HEK293 (cell line): Measurements from ENCODE around the gene REV3L.

Source experiments
- CTCF ChIA-PET: fragments of 350-600 bp; formaldehyde crosslinking; extraction: SDS; loops from one replicate; lab custom pipeline; 2021; ENCODE audit warnings: antibody characterized with exemption; lab: Yijun Ruan, JAX
- POLR2A ChIA-PET: fragments of 300-600 bp; formaldehyde crosslinking; extraction: SDS; loops from one replicate; lab custom pipeline; 2020; ENCODE audit warnings: antibody characterized with exemption, inconsistent platforms; lab: Yijun Ruan, JAX
- H3K27ac ChIP-seq: fragments of 200-500 bp; sonication (Bioruptor generic); 2 replicates; pipeline ENCODE4 v1.5.1; 2014; ENCODE audit warnings: low read depth, low read length, control low read depth, inconsistent platforms; ENCODE audit errors: extremely low read depth
- H3K36me3 ChIP-seq, 2 experiments: fragments of 200-500 bp in 1 of 2; sonication (Bioruptor generic) in 1 of 2; 1 replicate in 1 of 2; 2 replicates in 1 of 2; pipeline ENCODE4 v1.5.1; 2014 to 2017; ENCODE audit warnings: inconsistent platforms in 2 of 2, low read length in 2 of 2; ENCODE audit not compliant: control insufficient read depth in 2 of 2, insufficient read depth in 1 of 2
- H3K4me1 ChIP-seq: fragments of 200-500 bp; sonication (Bioruptor generic); 2 replicates; pipeline ENCODE4 v1.5.1; 2014; ENCODE audit warnings: mild to moderate bottlenecking, low read length, inconsistent platforms; ENCODE audit not compliant: control insufficient read depth, insufficient read depth
- H3K4me3 ChIP-seq: 2 replicates; pipeline ENCODE4 v1.5.1; 2011; ENCODE audit warnings: low read depth, mild to moderate bottlenecking, control low read depth, low read length, moderate library complexity
- H3K9me3 ChIP-seq: fragments of 200-500 bp; sonication (Bioruptor generic); 2 replicates; pipeline ENCODE4 v1.5.1; 2014; ENCODE audit warnings: low read depth, low read length, inconsistent platforms; ENCODE audit not compliant: control insufficient read depth, insufficient read depth
- GFI1B ChIP-seq: fragments of 450-650 bp; formaldehyde crosslinking; IDR thresholded peaks from 2 replicates; pipeline ENCODE4 v1.5.1; 2016; ENCODE audit warnings: missing biosample characterization, missing genetic modification characterization
- HOXC10 ChIP-seq: sonication (generic); formaldehyde crosslinking; IDR thresholded peaks from 2 replicates; pipeline ENCODE4 v1.8.1; 2023; ENCODE audit warnings: mild to moderate bottlenecking, missing genetic modification reagents
- KLF10 ChIP-seq: fragments of 450-650 bp; IDR thresholded peaks from 2 replicates; pipeline ENCODE4 v1.5.1; 2018; ENCODE audit warnings: missing biosample characterization, mild to moderate bottlenecking, missing genetic modification characterization
- PBX3 ChIP-seq: sonication (generic); formaldehyde crosslinking; IDR thresholded peaks from 2 replicates; pipeline ENCODE4 v1.8.1; 2022; ENCODE audit warnings: mild to moderate bottlenecking, moderate library complexity, missing genetic modification reagents
- PRDM1 ChIP-seq: fragments of 450-650 bp; formaldehyde crosslinking; IDR thresholded peaks from 2 replicates; pipeline ENCODE4; 2016; ENCODE audit warnings: missing biosample characterization, missing genetic modification characterization
- REPIN1 ChIP-seq: fragments of 450-650 bp; formaldehyde crosslinking; IDR thresholded peaks from 2 replicates; pipeline ENCODE4 v1.5.1; 2017; ENCODE audit warnings: missing biosample characterization, missing genetic modification characterization, low read depth
- REST ChIP-seq: fragments of 450-650 bp; formaldehyde crosslinking; IDR thresholded peaks from 2 replicates; pipeline ENCODE4 v1.5.1; 2016; ENCODE audit warnings: missing biosample characterization, missing genetic modification characterization
- ZBTB20 ChIP-seq: fragments of 450-650 bp; formaldehyde crosslinking; IDR thresholded peaks from 2 replicates; pipeline ENCODE4 v1.5.1; 2016; ENCODE audit warnings: missing biosample characterization, missing genetic modification characterization
- ZEB2 ChIP-seq: fragments of 450-650 bp; formaldehyde crosslinking; IDR thresholded peaks from 2 replicates; pipeline ENCODE4 v1.5.1; 2016; ENCODE audit warnings: missing biosample characterization, missing genetic modification characterization
- ZFP37 ChIP-seq: fragments of 450-650 bp; formaldehyde crosslinking; IDR thresholded peaks from 2 replicates; pipeline ENCODE4 v1.5.1; 2016; ENCODE audit warnings: missing biosample characterization, missing genetic modification characterization
- ZNF138 ChIP-seq: fragments of 450-650 bp; formaldehyde crosslinking; IDR thresholded peaks from 2 replicates; pipeline ENCODE4 v1.5.1; 2016; ENCODE audit warnings: missing biosample characterization, missing genetic modification characterization, borderline replicate concordance
- ZNF155 ChIP-seq: fragments of 450-650 bp; formaldehyde crosslinking; IDR thresholded peaks from 2 replicates; pipeline ENCODE4 v1.5.1; 2016; ENCODE audit warnings: missing biosample characterization, missing genetic modification characterization
- ZNF202 ChIP-seq: fragments of 450-650 bp; formaldehyde crosslinking; IDR thresholded peaks from 2 replicates; pipeline ENCODE4 v1.5.1; 2016; ENCODE audit warnings: missing biosample characterization, missing genetic modification characterization, borderline replicate concordance
- ZNF24 ChIP-seq: fragments of 450-650 bp; formaldehyde crosslinking; IDR thresholded peaks from 2 replicates; pipeline ENCODE4 v1.5.1; 2016; ENCODE audit warnings: missing biosample characterization, missing genetic modification characterization
- ZNF37A ChIP-seq: fragments of 450-650 bp; IDR thresholded peaks from 2 replicates; pipeline ENCODE4 v1.5.1; 2018; ENCODE audit warnings: missing biosample characterization, missing genetic modification characterization
- ZNF398 ChIP-seq: fragments of 450-650 bp; formaldehyde crosslinking; IDR thresholded peaks from 2 replicates; pipeline ENCODE4 v1.5.1; 2017; ENCODE audit warnings: missing biosample characterization, missing genetic modification characterization
- ZNF423 ChIP-seq: fragments of 450-650 bp; formaldehyde crosslinking; IDR thresholded peaks from 2 replicates; pipeline ENCODE4 v1.5.1; 2016; ENCODE audit warnings: missing biosample characterization, missing genetic modification characterization
- ZNF521 ChIP-seq: fragments of 450-650 bp; formaldehyde crosslinking; IDR thresholded peaks from 2 replicates; pipeline ENCODE4 v1.5.1; 2017; ENCODE audit warnings: missing biosample characterization, mild to moderate bottlenecking, missing genetic modification characterization
- ZNF610 ChIP-seq: fragments of 450-650 bp; formaldehyde crosslinking; IDR thresholded peaks from 2 replicates; pipeline ENCODE4 v1.5.1; 2016; ENCODE audit warnings: missing biosample characterization, missing genetic modification characterization, borderline replicate concordance
- ZNF704 ChIP-seq: fragments of 450-650 bp; formaldehyde crosslinking; IDR thresholded peaks from 2 replicates; pipeline ENCODE4 v1.5.1; 2016; ENCODE audit warnings: missing biosample characterization, missing genetic modification characterization
- ZNF792 ChIP-seq: fragments of 450-650 bp; formaldehyde crosslinking; IDR thresholded peaks from 2 replicates; pipeline ENCODE4 v1.5.1; 2016; ENCODE audit warnings: missing biosample characterization, missing genetic modification characterization
- ZSCAN16 ChIP-seq: fragments of 450-650 bp; formaldehyde crosslinking; IDR thresholded peaks from 2 replicates; pipeline ENCODE4 v1.5.1; 2016; ENCODE audit warnings: missing biosample characterization, missing genetic modification characterization
- ZSCAN30 ChIP-seq: fragments of 450-650 bp; IDR thresholded peaks from 2 replicates; pipeline ENCODE4 v1.5.1; 2018; ENCODE audit warnings: missing biosample characterization, mild to moderate bottlenecking, missing genetic modification characterization, moderate library complexity
- ZXDB ChIP-seq: fragments of 450-650 bp; formaldehyde crosslinking; IDR thresholded peaks from 2 replicates; pipeline ENCODE4 v1.5.1; 2016; ENCODE audit warnings: missing biosample characterization, missing genetic modification characterization

Gene REV3L

GRCh38 chr6:111354758-111355555, 128.1 kb downstream of the REV3L start:
- no peak overlapping the region for H3K27ac ChIP-seq
- no peak for TF ChIP-seq ZNF24 (tag by site-specific recombination)
- no peak for TF ChIP-seq ZNF610 (tag by site-specific recombination)
- no peak for TF ChIP-seq ZNF792 (tag by site-specific recombination)
- TF ChIP-seq ZNF521 (tag by site-specific recombination), result no peak
- TF ChIP-seq KLF10, result no peak
- no peak for TF ChIP-seq ZBTB20 (tag by site-specific recombination)
- no peak for TF ChIP-seq ZNF704 (tag by site-specific recombination)
- no peak for TF ChIP-seq PBX3 (CRISPR knock-in tag)
- no peak for TF ChIP-seq ZFP37 (tag by site-specific recombination)
- no peak for TF ChIP-seq REST (tag by site-specific recombination)
- TF ChIP-seq ZNF37A (tag by site-specific recombination), result no peak
- no peak for TF ChIP-seq ZNF398
- TF ChIP-seq, all 188 proteins: peak for 0
- POLR2A ChIA-PET, result no interaction called here
- CTCF ChIA-PET, result interaction anchor here (0.6 kb wide), 1 partner anchor 26 kb away, joined by 4 read pairs; no protein-coding TSS in a partner anchor
- no peaks in the 10 kb centered on the region for H3K4me1 ChIP-seq
- H3K36me3 ChIP-seq, result peaks cover 35 to 67% of the 10 kb centered on the region in 2 experiments
- no peaks in the 10 kb centered on the region for H3K9me3 ChIP-seq
- H3K4me3 ChIP-seq, result no peak overlapping the region

GRCh38 chr6:111353912-111354462, 129.0 kb downstream of the REV3L start:
- Histone ChIP-seq H3K4me1 (no peaks in the 10 kb centered on the region), H3K4me3 (no peak overlapping the region), H3K36me3 (peaks cover 45 to 73% of the 10 kb centered on the region in 2 experiments), H3K27ac (no peak overlapping the region), H3K9me3 (no peaks in the 10 kb centered on the region)
- ChIA-PET POLR2A (no interaction called here), CTCF (no interaction called here)
- TF ChIP-seq ZEB2 (tag by site-specific recombination) (no peak), GFI1B (tag by site-specific recombination) (no peak), ZNF423 (tag by site-specific recombination) (no peak), ZNF37A (tag by site-specific recombination) (no peak), ZXDB (tag by site-specific recombination) (no peak), HOXC10 (CRISPR knock-in tag) (no peak), ZNF155 (tag by site-specific recombination) (no peak), ZNF138 (tag by site-specific recombination) (no peak), PRDM1 (tag by site-specific recombination) (no peak), ZNF202 (tag by site-specific recombination) (no peak), ZSCAN16 (tag by site-specific recombination) (no peak), ZSCAN30 (tag by site-specific recombination) (no peak), REPIN1 (tag by site-specific recombination) (no peak)
